Measurements from ENCODE around the gene STMN3.
"Not testable (repeated sequence)": the region's sequence is repeated elsewhere in the genome, so short reads cannot be mapped to it uniquely, and the experiment has no call there.

The STMN3 gene

DNA sequence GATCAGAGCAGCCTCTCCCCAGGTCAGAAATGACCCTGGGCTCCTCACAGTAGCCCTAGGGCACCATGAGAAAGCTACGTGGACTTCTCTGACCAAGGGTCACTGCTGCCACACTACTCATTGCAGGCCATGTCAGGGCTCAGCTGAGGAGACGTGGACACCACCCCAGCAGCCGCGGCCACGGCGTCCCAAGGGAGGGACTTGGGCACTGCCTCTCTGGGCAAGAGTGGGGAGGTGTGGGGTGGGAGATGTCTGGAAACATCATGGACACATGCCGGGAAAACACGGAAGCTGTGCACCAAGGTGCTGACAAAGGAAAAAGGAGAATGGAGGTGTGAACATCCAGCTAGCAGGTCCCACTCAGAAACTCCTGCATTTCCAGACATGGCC, 35.4 kb downstream of the STMN3 start:
- DNase-seq (ENCODE audit: low spot score) (no peak), FAIRE-seq (no peak)

DNA sequence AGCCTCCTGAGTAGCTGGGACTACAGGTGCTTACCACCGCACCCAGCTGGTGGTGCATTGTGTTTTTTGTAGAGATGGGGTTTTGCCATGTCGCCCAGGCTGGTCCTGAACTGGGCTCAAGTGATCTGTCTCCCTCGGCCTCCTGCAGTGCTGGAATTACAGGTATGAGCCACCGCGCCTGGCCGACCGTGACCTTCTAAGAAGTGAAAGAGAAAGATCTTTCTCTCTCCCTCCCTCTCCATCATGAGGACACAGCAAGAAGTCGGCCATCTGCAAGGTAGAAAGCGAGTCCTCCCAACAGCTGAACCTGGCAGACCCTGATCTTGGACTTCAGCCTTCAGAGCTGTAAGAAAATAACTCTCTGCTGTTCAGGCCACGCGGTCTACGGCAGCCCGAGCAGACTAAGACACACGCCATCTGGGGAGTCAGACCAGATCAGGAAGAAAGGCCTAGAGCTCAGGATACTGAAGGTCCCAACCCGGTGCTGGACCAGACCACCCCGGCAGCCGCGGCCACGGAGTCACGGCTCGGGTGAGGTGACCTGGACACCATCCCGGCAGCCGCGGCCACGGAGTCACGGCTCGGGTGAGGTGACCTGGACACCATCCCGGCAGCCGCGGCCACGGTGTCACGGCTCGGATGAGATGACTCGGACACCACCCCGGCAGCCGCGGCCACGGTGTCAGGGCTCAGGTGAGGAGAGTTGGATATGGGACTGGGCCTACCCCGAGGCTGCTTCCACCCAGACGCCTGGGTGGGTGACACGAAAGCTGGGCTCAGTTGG, 35.9 kb downstream of the STMN3 start:
- no peak for DNase-seq (ENCODE audit: low spot score)
- no peak for FAIRE-seq

DNA sequence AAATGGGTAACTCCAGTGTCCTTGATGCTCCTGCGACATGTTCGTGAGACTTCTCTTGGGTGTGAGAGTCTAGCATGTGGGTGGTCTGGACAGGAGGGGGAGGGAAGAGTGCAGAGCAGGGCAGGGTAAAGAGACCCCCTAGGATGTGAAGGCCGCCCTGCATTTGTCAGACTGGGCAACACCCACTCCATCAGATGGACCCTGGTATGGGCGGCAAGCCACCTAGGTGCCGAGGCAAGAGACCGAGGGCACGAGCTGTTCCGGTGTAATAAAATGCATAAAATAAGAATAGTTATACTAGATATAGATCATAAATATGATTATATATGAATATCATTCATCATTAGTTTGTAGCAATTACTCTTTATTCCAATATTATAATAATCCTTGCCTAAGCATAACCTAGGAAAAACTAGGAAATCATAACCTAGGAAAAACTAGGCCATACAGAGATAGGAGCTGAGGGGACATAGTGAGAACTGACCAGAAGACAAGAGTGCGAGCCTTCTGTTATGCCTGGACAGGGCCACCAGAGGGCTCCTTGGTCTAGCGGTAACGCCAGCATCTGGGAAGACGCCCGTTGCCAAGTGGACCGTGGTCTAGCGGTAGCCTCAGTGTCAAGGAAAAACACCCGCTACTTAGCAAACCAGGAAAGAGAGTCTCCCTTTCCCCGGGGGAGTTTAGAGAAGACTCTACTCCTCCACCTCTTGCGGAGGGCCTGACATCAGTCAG, 39.2 kb downstream of the STMN3 start:
- FAIRE-seq; DNase-seq (ENCODE audit: low spot score): not testable (repeated sequence)

DNA sequence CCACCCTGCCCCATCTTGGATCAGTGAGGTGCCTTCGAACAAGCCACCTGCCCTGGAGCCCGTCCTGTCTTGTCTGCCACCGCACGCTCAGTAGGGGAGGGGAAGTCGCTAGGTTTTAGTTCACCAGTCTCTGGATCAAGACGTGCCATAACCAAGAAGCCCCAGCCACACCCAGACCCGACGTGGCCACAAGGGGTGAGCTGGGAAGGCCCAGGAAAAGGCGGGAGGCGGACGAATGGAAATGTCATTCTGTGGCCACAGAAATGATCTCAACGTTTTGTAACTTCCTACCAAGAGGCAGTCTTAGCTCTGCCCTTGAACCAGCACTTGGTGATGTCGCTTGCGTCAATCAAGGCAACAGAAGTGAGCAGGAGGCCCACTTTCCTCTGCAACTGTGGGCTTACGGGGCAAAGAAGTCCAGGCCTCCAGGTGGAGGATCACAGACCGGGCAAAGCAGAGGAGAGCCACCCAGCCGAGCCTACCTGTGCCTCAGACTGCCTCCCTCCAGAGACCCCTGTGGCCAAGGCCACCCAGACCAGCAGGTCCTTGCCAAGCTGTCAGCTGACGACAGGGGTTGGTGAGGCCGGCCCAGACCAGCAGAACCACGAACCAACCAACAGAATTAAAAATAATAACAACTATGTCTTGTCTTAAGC, 40.8 kb downstream of the STMN3 start:
- no peak for DNase-seq (ENCODE audit: low spot score)
- no peak for FAIRE-seq

DNA sequence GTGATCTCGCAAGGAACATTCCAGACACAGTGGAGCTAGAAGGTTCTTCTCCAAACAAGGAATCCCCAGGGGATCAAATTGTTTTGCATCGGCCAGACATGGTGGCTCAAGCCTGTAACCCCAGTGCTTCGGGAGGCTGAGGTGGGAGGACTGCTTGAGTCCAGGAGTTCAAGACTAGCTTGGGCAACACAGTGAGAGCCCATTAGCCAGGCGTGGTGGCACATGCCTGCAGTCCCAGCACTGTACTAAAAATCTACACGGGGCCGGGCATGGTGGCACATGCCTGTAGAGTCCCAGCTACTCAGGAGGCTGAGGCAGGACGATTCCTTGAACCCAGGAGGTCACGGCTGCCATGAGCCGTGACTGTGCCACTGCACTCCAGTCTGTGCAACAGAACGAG, 41.6 kb downstream of the STMN3 start:
- DNase-seq (ENCODE audit: low spot score) (no peak), FAIRE-seq (no peak)

DNA sequence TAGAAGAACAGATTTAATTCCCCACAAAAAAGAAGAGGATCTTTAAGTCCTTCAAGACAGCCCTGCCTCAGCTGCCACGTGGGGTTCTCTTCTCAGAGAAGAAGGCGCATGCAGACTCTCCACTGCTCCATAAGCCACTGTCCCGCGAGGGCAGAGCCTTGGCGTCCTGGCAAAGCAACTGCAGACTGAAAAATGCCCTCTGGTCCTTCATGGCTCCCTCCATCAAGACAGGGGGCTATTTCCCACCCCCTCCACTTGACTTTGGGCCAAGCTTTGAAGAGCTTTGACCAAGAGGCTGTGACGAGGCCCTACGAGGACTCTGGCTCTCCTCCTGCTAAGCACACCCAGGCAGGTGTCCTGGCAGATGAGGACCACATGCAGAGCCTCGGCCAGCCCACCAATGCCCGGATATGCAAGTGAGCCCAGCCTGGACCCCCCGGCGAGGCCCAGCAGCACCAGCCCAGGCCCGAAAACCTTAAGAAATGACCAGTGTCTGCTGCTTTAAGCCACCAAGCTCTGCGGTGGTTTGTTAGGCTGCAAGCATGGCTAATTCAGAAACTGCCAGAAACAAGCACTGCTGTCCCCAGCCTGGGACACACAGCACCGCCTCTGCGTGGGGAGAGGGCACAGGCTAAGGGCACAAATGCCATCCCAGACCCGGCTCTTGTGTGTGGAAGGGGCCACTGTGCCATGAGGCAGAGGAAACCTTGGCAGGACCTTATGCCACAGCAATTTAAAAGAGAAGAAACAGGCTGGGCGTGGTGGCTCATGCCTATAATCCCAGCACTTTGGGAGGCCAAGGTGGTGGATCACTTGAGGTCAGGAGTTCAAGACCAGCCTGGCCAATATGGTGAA, 42.4 kb downstream of the STMN3 start:
- FAIRE-seq (no peak), DNase-seq (ENCODE audit: low spot score) (no peak)

DNA sequence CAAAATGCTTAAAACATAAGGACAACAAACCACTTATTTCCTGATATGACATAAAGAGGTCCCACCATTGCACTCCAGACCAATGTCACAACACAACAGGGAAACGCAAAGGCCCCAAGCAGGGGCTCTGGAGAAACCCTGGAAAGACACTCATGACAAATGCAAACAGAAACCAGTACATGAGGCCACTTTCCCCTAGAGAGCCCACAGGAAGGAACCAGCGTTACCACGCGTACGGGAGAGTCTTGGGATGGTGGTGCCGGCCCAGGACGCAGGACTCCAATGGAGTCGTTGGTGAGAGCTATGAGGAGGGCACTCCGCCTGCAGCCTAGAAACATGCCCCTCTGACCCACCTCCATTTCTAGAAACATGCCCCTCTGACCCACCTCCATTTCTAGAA, 46.5 kb downstream of the STMN3 start:
- no peak for FAIRE-seq
- DNase-seq (ENCODE audit: low spot score), result no peak

DNA sequence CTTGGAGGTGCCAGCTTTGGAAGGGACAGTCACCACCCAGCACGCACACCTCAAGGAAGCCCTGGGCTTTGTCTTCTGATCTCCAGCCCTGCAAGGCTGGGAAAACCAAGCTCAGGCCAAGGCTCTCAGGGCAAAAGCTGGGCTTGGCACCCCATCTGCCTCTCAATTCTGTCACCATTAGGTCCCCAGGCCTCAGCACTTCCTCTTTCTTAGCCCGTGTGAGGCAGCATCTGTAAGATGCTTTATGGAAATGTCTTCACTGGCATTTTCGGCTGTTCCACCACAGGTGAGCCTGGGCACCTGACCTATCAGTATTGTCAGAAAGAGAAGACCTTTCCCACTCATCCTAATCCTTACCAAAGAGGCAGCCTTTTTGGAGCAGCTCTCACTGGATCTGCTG, 50.9 kb downstream of the STMN3 start:
- FAIRE-seq, result no peak
- DNase-seq (ENCODE audit: low spot score), result no peak

DNA sequence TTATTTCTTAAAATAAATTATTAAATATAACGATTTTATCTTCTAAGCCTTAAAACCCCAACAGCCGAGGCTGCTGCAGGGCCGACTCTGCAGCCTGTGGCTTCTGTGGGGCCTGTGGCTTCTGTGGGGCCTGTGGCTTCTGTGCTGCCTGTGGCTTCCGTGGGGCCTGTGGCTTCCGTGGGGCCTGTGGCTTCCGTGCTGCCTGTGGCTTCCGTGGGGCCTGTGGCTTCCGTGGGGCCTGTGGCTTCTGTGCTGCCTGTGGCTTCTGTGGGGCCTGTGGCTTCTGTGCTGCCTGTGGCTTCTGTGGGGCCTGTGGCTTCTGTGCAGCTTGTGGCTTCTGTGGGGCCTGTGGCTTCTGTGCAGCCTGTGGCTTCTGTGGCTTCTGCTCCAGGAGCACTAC, 51.5 kb downstream of the STMN3 start:
- FAIRE-seq; DNase-seq (ENCODE audit: low spot score): not testable (repeated sequence)

DNA sequence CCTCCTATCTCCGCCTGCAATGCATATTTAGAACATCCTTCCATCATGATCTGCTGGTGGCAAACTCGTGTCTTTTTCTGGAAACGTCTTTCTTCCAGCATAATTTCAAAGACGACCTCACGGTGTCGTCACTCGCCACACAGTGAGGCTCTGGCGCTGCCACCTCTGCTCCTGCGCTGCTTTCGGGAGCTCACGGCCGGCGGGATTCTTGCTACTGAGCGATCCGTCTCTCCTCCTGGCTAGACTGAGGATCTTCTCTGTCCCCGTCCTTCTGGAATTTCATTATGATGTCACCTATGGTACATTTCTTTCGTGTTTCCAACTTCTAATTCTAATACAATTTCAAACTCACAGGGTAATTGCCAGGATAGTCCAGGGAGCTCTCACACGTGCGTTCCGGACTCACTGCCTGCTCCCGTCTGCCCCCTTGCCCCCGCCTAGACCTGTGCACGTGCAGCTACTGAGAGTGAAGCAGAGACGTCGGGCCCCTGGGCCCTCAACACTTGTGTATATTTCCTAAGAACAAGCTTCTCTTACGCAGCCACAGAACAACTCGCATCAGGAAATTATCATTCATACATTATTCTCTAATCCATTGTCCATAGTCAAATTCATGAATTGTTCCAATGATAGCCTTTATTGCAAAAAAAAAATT, 53.7 kb downstream of the STMN3 start:
- no peak for FAIRE-seq

DNA sequence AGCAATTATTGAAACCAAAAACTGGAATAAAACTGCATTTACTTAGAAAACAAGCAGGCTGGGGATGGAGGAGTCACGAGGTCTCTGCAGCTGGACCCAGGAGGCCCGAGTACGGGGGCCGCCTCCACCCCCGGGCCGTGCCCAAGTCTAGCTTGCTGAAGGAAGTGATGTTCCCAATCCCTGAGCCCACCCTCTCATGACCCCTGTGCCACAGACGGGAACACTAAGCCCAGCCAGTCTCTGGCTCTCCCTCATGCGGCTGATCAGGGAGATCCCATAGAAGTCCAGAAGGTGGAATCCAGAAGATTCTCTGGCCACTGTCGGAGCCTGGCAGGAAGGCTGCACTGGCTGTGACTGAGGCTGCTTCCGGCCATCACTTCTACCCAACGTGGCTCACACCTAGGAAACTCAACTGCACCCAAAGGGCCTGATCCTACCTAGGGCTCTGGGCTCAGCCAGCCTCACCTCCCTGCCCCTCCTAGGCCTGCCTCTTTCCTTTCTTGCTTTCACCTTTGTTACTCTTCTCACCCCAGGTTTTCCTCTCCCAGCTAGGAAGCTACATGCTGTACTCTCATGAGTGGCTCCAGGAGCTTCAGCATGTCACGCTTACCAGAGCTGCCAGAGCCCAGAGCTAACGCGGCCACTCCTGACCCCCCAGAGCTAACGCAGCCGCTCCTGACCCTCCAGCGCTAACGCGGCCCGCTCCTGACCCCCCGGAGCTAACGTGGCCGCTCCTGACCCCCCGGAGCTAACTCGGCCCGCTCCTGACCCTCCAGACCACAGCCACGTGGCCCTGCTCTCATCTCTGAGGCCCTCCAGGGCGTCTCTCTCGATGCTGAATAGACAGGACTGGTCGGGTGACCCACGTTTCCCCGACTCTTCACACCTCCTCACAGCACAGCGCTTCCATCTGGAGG, 54.5 kb downstream of the STMN3 start:
- FAIRE-seq (no peak), DNase-seq (ENCODE audit: low spot score) (no peak)

More for the DNA sequence above, 53.7 kb downstream of the STMN3 start:
- DNase-seq (ENCODE audit: low spot score), result no peak

DNA sequence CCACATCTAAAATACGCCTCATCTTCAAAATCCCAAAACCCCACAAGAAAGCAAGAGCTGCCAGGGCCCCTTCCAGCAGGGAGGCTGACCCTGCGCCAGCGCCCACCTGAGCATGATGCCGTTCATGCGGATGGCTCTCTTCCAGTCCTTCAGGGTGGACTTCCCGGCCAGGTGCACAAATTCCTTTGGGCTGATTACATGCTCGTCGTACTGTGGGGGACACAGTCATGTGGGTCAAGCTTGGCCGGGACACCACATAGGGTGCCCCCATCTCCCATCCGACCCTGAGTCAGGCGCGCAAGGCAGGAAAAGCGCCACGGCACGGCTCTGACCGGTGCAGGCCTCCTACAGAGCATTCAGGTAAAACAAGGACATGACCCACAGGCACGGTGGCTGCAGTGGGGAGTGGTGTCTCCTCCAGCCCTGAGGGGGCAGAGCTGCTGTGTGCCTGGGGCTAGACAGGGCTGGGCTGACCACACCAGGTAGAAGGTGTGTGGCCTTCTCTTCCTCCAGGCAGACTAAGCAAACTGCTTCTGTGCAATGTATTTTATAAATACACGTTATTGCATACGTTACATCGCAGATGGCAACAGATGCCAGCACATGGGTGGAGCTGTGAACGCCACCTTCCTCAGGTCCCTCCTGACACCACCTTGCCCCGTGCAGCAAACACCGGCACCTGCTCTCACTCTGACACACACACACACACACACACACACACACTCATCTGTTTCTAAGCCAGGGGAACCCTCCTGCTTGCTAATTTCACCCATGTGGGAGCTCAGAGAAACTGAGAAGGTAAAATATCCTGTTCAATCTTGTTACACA, 55.4 kb downstream of the STMN3 start:
- no peak for FAIRE-seq
- no peak for DNase-seq (ENCODE audit: low spot score)

DNA sequence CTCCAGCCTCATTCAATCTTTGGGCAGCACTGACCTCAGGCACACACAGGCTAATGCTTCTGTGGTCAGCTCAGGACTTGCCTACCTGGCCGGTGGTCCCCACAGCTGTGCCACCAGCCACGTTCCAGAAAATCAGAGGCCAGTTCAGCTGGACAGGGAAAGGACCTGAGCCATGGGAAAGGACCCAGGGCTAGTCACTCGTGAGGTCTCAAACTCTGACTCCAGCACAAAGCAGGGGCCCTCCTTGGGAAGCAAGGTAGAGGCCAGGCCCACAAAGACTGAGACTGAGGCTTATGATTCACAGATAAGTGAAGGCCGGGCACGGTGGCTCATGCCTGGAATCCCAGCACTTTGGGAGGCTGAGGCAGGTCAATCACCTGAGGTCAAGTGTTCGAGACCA, 56.8 kb downstream of the STMN3 start:
- no peak for FAIRE-seq

DNA sequence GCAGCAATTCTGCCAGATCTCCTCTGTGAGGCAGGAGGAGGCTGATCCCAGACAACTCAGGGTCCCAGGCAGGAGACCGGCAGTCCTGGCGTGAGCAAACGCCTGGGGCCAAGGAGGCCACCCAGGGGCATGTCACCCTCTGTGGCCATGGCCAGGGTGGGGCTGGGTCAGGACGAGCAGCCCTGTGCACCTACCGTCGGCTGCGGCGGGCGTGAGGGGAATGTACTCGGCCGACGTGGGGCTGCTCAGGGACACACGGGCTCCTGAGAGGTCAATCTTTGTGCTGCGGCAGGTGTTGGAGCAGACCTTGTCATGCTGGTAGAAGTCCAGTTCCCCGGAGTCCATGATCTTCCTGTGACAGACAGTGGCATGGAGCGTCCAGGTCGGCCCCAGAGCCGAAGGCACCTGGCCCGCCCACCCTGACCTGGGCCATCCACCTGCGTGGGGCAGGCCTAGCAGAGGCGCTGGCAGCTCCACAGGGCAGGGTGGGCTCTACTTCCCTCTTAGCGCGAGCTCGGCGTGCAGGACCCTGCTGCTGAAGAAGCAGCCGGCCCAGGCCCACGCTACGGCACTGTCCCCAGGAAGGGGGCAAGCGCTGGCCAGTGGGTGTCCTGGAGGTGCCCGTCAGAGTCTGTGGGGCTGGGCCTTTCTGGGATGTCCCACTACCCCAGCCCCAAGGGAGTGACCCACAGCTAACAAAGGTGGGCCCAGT, 57.7 kb downstream of the STMN3 start:
- no peak for DNase-seq (ENCODE audit: low spot score)
- FAIRE-seq, result no peak

More for the DNA sequence above, 56.8 kb downstream of the STMN3 start:
- DNase-seq (ENCODE audit: low spot score), result no peak

DNA sequence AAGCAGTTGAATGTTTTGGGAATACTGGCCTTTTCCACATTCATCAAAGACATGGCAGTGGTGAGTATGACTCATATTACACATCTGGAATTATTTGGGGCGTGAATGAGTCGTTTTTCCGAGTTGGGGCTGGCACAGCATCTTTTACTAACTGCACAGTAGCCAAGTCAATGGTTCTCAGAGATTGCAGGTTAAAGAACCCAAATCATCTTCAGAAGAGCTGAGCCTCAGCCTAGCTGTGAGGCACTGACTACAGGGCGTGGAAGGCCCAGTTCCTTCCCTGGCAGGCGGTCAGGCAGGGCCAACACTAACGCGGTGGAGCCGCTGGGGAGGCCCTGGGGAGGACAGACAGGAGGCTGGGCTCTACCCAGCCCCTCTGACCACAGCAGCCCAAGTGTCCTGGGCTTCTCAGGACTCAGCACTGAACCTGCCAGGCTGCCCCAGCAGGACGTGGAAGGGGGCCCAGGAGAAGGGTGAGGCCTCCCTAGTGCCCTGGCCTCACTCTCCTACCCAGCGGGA, 59.1 kb downstream of the STMN3 start:
- FAIRE-seq, result no peak
- no peak for DNase-seq (ENCODE audit: low spot score)

DNA sequence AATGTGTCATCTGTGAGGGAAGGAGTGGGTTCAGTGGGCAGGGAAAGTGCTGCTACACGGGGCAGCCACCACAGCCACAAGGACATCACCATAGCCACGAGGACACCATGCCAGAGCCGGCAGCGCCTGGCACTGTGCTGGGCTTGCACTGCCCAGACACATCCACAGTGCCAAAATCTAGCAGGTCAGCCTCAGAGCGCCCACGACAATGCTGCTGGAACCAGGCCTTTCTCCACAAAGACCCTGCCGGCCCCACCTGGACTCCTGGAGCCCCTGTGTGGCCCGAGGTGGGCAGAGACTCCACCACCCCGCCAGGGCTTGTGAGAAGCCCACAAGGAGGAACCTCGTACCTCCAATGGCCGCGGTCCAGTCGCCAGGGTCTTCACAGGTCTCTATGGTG, 60.6 kb downstream of the STMN3 start:
- FAIRE-seq (no peak), DNase-seq (ENCODE audit: low spot score) (no peak)

DNA sequence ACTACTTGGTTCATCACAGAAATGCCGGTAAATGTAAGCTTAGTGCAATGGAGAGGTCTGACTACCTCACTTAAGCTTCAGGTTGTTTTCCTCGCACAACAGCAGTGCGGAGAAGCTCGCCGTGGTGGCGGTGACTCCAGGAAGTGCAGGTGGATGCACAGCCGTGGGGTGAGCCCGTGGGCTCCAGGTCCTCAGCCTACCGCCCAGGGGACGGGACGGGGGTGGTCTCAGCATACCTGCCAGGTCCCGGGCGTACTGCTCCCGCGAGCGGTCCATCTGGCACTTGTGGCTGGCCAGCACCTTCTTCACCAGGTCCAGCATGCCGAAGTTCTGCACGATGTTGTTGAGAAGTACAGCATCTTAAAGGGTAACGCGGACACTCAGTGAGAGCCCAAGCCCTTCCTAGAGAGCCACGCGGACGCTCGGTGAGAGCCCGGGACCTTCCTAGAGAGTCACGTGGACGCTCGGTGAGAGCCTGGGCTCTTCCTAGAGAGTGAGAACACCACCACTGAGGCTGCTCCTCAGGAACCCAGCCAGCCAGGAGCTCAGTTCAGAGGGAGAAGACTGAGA, 61.4 kb downstream of the STMN3 start:
- DNase-seq (ENCODE audit: low spot score) (no peak), FAIRE-seq (no peak)

DNA sequence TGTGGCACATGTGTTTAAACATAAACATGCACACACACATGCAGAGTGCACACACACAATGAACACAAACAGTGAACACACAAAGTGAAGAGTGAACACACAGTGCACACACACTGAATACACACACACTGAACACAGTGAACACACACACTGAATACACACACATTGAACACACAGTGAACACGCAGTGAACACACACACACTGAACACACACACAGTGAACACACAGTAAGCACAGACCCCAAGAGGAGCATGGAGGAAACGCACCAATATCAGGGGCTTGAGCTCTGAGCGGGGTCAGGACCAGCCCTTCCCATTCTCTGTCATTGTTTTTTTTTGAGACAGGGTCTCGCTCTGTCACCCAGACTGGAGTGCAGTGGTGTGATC, 62.1 kb downstream of the STMN3 start:
- DNase-seq (ENCODE audit: low spot score) (no peak), FAIRE-seq (peak; percentile 95)
